IMR-90 (cell line): ENCODE data around the gene PATJ.

Experiments
- BHLHE40 ChIP-seq: fragments of 150-350 bp; IDR thresholded peaks from 2 replicates; pipeline ENCODE4 v1.6.1; 2016; ENCODE audit warnings: mild to moderate bottlenecking, low read depth, low read length
- CEBPB ChIP-seq: IDR thresholded peaks from 2 replicates; pipeline ENCODE4 v1.6.1; 2012; ENCODE audit warnings: low read depth, low read length, improper control_type of control experiment
- FOS ChIP-seq: fragments of 150-350 bp; IDR thresholded peaks from 2 replicates; pipeline ENCODE4 v1.6.1; 2016; ENCODE audit warnings: low read depth, low read length
- MAFK ChIP-seq: IDR thresholded peaks from 2 replicates; pipeline ENCODE4 v1.6.1; 2012; ENCODE audit warnings: low read depth, low read length, improper control_type of control experiment
- MAZ ChIP-seq: IDR thresholded peaks from 2 replicates; pipeline ENCODE4 v1.6.1; 2012; ENCODE audit warnings: low read depth, mild to moderate bottlenecking, low read length, improper control_type of control experiment, moderate library complexity, borderline replicate concordance
- NFE2L2 ChIP-seq: fragments of 150-350 bp; IDR thresholded peaks from 2 replicates; pipeline ENCODE4 v1.6.1; 2016; ENCODE audit warnings: low read depth, mild to moderate bottlenecking, low read length
- POLR2A ChIP-seq: IDR thresholded peaks from 2 replicates; pipeline ENCODE4 v1.6.1; 2012; ENCODE audit warnings: mild to moderate bottlenecking, low read depth, low read length
- RCOR1 ChIP-seq: IDR thresholded peaks from 2 replicates; pipeline ENCODE4 v1.6.1; 2012; ENCODE audit warnings: mild to moderate bottlenecking, low read length, improper control_type of control experiment; ENCODE audit not compliant: insufficient replicate concordance
- SMC3 ChIP-seq: fragments of 150-350 bp; IDR thresholded peaks from 2 replicates; pipeline ENCODE4 v1.6.1; 2016; ENCODE audit warnings: low read depth, mild to moderate bottlenecking, antibody characterized with exemption, low read length, moderate library complexity
- TF ChIP-seq, protein P1 (sequence below): conservative IDR thresholded peaks from 2 replicates; pipeline ENCODE4 v1.5.1; 2012; ENCODE audit warnings: mild to moderate bottlenecking, low read depth, low read length, improper control_type of control experiment
- TF ChIP-seq, protein P2 (sequence below): fragments of 150-350 bp; IDR thresholded peaks from 2 replicates; pipeline ENCODE4 v1.6.1; 2017; ENCODE audit warnings: mild to moderate bottlenecking, antibody characterized with exemption, low read length, low read depth

GRCh38 chr1:62054188-62054587, 311.9 kb downstream of the PATJ start:
- TF ChIP-seq, protein P1, sequence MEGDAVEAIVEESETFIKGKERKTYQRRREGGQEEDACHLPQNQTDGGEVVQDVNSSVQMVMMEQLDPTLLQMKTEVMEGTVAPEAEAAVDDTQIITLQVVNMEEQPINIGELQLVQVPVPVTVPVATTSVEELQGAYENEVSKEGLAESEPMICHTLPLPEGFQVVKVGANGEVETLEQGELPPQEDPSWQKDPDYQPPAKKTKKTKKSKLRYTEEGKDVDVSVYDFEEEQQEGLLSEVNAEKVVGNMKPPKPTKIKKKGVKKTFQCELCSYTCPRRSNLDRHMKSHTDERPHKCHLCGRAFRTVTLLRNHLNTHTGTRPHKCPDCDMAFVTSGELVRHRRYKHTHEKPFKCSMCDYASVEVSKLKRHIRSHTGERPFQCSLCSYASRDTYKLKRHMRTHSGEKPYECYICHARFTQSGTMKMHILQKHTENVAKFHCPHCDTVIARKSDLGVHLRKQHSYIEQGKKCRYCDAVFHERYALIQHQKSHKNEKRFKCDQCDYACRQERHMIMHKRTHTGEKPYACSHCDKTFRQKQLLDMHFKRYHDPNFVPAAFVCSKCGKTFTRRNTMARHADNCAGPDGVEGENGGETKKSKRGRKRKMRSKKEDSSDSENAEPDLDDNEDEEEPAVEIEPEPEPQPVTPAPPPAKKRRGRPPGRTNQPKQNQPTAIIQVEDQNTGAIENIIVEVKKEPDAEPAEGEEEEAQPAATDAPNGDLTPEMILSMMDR, result no peak
- no peak for TF ChIP-seq MAFK
- no peak for TF ChIP-seq POLR2A
- TF ChIP-seq BHLHE40, result no peak
- no peak for TF ChIP-seq RCOR1
- TF ChIP-seq, protein P2, sequence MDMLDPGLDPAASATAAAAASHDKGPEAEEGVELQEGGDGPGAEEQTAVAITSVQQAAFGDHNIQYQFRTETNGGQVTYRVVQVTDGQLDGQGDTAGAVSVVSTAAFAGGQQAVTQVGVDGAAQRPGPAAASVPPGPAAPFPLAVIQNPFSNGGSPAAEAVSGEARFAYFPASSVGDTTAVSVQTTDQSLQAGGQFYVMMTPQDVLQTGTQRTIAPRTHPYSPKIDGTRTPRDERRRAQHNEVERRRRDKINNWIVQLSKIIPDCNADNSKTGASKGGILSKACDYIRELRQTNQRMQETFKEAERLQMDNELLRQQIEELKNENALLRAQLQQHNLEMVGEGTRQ, result no peak
- no peak for TF ChIP-seq CEBPB
- no peak for TF ChIP-seq NFE2L2
- no peak for TF ChIP-seq SMC3
- TF ChIP-seq MAZ, result no peak
- no peak for TF ChIP-seq FOS
